Mammary epithelial cell (primary cell): Measurements from ENCODE around the gene TSLP.
A peak's percentile ranks its signal among the peaks of the same experiment; 100 is the strongest.

Experiments
- CTCF ChIP-seq, 2 donors: IDR thresholded peaks in 1 of 2; conservative IDR thresholded peaks in 1 of 2; 2 replicates each; pipeline ENCODE4 v1.5.1; 2011 to 2012; ENCODE audit warnings: inconsistent platforms in 2 of 2, low read length in 2 of 2, mild to moderate bottlenecking in 2 of 2, control low read depth in 1 of 2, low read depth in 1 of 2; ENCODE audit not compliant: insufficient read depth in 1 of 2; ENCODE audit errors: extremely low read depth in 1 of 2
- EZH2 ChIP-seq: IDR thresholded peaks from 2 replicates; pipeline ENCODE4 v1.6.1; 2012; ENCODE audit warnings: low read length, inconsistent platforms, borderline replicate concordance

GRCh38 chr5:111072949-111073682 is 1.6 kb downstream of the TSLP start:
- peak in 1 of 2 donors; percentile 29 for TF ChIP-seq CTCF (conservative IDR thresholded peaks at IDR 0.05 in 1 of 2, IDR thresholded peaks at IDR 0.05 in 1 of 2; ENCODE audit: extremely low read depth in 1 of 2, insufficient read depth in 1 of 2, low read depth in 1 of 2, low read length in 2 of 2)
- TF ChIP-seq EZH2, result no peak
